ENCODE results near the gene DPH2. TPM values are rescaled to one million over a fixed set of nuclear protein-coding genes. Genes with fewer than 3 reads are reported as not detected.

The DPH2 gene
- total RNA-seq, 1 donor from 2014 or later = 25.3 TPM

- DNase-seq = no peak
- peaks cover 6% of the 10 kb centered on the region for H3K9me3 Mint-ChIP-seq (ENCODE audit: unreplicated experiment)
- H3K27ac Mint-ChIP-seq (ENCODE audit: unreplicated experiment) = no peak overlapping the region
- H3K27me3 Mint-ChIP-seq (ENCODE audit: unreplicated experiment) = peaks cover 2% of the 10 kb centered on the region
- peaks cover 10% of the 10 kb centered on the region for H3K4me1 Mint-ChIP-seq (ENCODE audit: low read depth, unreplicated experiment)
- no peak overlapping the region for H3K4me3 Mint-ChIP-seq (ENCODE audit: unreplicated experiment)
- H3K36me3 Mint-ChIP-seq (ENCODE audit: unreplicated experiment) = no peaks in the 10 kb centered on the region
- no peak for TF ChIP-seq CTCF (IDR thresholded peaks at IDR 0.05; ENCODE audit: partially characterized antibody, unreplicated experiment)
Observed at GRCh38 chr1:43984855-43985254, 15.0 kb downstream of the DPH2 start.

- DNase-seq = no peak
- Mint-ChIP-seq H3K27ac (ENCODE audit: unreplicated experiment) (no peak overlapping the region), H3K36me3 (ENCODE audit: unreplicated experiment) (no peaks in the 10 kb centered on the region), H3K9me3 (ENCODE audit: unreplicated experiment) (peaks cover 5% of the 10 kb centered on the region), H3K4me3 (ENCODE audit: unreplicated experiment) (no peak overlapping the region), H3K4me1 (ENCODE audit: low read depth, unreplicated experiment) (peaks cover 3% of the 10 kb centered on the region), H3K27me3 (ENCODE audit: unreplicated experiment) (no peaks in the 10 kb centered on the region)
- TF ChIP-seq CTCF (IDR thresholded peaks at IDR 0.05; ENCODE audit: partially characterized antibody, unreplicated experiment) = no peak
Observed at GRCh38 chr1:43985984-43986595, 16.3 kb downstream of the DPH2 start.

GRCh38 chr1:43986712-43987111 lies 16.9 kb downstream of the DPH2 start:
- Mint-ChIP-seq H3K27me3 (ENCODE audit: unreplicated experiment) (no peaks in the 10 kb centered on the region), H3K4me3 (ENCODE audit: unreplicated experiment) (no peak overlapping the region), H3K27ac (ENCODE audit: unreplicated experiment) (no peak overlapping the region), H3K4me1 (ENCODE audit: low read depth, unreplicated experiment) (peaks cover 3% of the 10 kb centered on the region), H3K36me3 (ENCODE audit: unreplicated experiment) (no peaks in the 10 kb centered on the region), H3K9me3 (ENCODE audit: unreplicated experiment) (peaks cover 5% of the 10 kb centered on the region)
- no peak for DNase-seq
- no peak for TF ChIP-seq CTCF (IDR thresholded peaks at IDR 0.05; ENCODE audit: partially characterized antibody, unreplicated experiment)

GRCh38 chr1:43987159-43987902 lies 17.5 kb downstream of the DPH2 start:
- Mint-ChIP-seq H3K4me1 (ENCODE audit: low read depth, unreplicated experiment) (peaks cover 3% of the 10 kb centered on the region), H3K27me3 (ENCODE audit: unreplicated experiment) (no peaks in the 10 kb centered on the region), H3K9me3 (ENCODE audit: unreplicated experiment) (peaks cover 5% of the 10 kb centered on the region), H3K4me3 (ENCODE audit: unreplicated experiment) (no peak overlapping the region), H3K36me3 (ENCODE audit: unreplicated experiment) (no peaks in the 10 kb centered on the region), H3K27ac (ENCODE audit: unreplicated experiment) (no peak overlapping the region)
- TF ChIP-seq CTCF (IDR thresholded peaks at IDR 0.05; ENCODE audit: partially characterized antibody, unreplicated experiment) = no peak
- DNase-seq = no peak
